Activated CD4-positive, alpha-beta T cell treated with anti-CD3 and anti-CD28 coated beads, Interleukin-2, amount 50 U/mL, for 24 hours (primary cell): ENCODE measurements around the gene EXT2.

Experiments
- DNase-seq, 2 donors: peaks; one replicate each; pipeline ENCODE4 v3.0.0-alpha.2; 2020; ENCODE audit warnings: low read depth in 1 of 2, low spot score in 1 of 2

Gene EXT2

DNA sequence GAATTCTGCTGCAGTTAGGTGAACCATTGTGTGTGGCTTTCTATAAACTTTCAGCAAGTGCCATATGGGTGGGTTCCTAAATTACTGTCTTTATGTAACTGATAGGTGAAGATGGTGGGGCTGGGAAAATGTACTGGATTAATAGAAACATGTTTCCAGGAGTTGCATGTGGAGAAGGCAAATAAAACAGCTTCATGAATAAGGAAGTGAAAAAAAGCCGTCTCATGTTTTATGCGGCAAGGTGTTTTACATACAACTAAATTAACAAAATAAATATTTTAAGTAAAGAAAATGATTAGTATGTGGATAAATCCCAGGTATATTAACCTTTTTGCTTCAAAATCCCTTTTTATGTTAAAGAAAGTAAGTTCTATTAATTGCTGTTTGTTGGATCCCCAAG lies 67.2 kb downstream of the EXT2 start:
- DNase-seq = no peak

DNA sequence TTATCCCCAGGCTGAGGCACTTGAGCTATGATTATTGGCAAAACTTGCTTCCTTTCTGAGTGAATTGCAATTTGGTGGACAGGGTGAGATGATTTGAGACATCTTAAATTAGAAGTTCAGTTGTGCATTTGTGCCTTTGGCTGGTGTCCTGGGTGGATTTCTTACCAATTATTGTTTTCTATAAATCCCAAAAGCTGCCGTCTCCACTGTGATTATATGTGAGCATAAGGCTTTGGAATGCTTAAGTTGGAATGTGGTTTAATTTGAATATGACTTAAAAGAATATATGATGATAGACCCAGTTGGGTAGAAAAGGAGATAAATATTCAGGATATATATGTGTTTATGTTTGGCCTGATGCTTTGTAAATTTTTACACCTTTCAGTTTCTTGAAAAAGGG lies 70.0 kb downstream of the EXT2 start:
- no peak for DNase-seq

DNA sequence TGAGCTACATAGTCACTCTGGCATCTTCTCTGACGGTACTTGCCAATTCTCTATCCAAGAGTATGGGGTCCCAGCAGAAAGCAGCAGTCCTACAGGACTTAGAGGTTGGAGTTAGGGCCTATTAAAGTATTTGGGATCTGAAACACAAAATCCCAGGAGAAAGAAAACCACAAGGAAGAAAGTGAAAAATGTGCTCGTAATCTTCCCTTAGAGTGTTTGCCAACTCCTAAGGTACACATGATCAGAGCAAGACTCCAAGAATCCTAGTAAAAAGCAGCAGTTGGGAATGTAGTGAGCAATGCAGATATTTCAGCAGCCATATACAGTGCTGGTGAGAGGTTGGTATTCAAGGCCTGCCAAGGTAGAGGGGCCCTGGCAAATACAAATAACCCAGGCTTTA lies 71.6 kb downstream of the EXT2 start:
- DNase-seq = no peak

DNA sequence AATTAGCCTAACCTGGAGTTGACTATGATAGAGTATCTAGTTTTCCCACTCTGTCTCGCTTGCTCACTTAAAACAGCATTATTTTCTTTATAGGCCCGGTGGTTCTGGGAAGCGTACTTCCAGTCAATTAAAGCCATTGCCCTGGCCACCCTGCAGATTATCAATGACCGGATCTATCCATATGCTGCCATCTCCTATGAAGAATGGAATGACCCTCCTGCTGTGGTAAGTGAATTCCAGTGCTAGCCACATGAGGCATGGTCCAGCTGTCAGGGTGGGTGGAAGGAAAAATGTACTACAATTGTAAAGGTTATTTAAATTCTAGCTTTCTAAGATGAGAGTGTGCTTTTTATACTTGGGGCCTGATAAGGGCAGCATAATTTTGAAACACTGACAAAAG lies 76.0 kb downstream of the EXT2 start:
- DNase-seq = no peak

DNA sequence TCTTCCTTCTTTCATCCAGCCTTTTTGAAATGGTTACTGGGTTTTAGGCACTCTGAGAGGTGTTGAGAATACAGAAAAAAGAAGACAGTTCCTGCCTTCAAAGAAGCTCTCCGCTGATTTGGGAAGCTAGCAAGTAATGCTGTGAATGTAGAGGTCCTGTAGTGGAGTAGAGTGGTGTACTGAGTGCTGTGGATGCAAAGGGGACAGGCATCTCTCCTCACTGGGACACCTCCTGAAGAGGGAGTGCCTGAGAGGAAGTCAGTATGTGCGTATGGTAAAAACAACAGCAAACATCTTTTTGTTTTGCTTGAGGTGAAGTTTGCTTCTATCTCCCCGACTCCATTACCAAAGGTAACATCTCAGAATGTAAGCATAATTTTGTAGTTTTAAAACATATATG lies 77.5 kb downstream of the EXT2 start:
- DNase-seq = no peak

DNA sequence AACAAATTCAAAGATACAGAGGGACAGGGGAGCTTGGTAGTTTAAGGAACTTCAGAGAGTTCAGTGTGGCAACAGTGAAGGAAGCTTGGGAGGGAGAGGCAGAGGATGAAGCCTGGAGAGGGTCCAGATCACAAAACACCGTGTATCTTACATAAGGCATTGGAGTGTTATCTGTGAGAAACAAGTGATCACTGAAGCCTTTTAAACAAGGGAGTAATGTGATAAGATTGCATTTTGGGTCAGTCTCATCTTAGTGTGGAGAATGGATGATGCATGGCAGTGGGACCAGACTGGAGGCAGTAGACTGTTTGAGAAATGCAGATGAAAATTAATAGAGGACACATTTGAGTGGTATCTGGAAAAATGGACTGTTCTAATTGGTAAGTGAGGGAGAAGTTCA lies 79.4 kb downstream of the EXT2 start:
- DNase-seq = no peak

DNA sequence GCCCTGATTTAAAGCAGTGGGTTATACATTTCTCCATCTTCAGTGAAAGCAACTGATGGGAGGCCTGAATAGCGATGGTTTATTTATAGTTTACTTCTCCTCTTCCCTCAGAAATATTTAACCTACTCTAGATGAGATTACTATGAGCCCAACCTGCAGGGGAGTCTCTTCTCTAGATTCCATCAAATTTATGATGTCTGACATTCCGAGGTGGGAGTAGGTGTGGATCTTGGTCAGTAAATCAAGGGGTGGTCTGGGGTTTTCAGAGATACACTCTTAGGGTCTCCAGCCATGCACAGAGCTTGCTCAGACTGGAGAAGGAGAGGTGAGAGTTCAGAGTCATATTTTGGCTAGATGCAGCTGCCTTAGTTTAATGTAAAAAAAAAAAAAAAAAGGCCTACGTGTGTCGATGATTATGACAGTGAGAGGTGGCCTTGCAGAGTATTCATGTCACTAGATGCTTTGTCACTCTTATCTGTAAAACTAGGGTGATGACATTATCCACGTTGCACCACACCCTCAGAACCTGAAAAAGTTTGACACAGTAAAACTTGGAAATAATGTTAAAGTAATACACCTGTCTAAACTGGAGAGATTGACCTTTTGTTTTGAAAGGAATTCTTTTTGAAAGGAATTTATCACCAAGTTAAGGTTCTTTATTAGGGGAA lies 81.2 kb downstream of the EXT2 start:
- no peak for DNase-seq

DNA sequence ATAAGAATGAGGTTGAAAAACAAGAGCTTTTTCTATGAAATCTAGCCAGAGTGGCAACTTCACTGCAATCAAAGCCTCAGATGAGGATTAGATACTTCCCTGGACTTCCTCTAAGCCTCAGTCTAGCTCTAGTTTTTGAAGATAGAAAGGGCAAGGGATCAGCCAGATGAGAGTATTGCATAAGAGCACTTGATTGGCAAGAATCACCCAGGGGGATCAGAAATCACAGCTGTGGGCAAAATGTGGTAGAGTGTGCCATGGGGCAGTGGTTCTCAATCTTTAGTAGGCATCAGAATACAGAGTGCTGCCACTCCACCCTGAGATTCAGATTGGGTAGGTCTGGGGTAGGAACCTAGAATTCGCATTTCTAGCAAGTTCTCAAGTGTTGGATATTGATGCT lies 82.4 kb downstream of the EXT2 start:
- no peak for DNase-seq

DNA sequence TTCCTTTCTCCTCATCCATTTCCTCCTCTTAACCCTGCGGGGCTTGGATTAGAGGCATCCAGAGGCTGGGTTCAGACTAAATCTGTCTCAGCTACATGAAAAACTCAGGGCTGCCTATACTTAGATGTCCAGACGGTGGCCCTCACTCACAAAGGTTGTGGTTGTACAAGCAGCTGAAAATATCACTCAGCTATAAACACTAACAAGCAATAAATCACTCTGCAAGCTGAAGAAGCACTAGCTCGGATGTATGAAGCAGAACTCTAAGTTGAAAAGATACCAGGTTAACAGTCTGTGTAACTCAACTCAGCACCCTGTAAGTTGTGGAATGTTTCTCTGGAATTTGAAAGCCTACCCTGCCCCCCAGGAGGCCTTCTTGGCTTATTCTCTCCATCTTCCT lies 82.9 kb downstream of the EXT2 start:
- DNase-seq = no peak

DNA sequence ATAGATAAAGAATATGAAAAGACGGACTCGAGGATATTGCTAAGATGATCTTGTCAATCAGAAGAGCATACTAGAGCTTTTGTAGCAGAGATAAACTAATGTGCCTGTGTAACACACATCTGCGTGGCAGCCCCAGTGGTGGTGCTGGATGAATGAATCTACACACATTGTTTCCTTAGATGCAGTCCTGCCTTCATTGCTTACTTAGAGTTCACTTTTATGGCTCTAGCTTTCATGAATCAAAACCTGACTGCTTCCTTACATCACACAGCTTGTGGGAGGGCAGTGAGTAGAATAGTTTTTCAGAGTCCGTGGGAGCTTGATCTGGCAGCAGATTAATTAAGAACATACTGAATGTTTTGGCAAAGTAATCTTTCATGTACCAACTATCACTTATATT lies 83.7 kb downstream of the EXT2 start:
- no peak for DNase-seq

DNA sequence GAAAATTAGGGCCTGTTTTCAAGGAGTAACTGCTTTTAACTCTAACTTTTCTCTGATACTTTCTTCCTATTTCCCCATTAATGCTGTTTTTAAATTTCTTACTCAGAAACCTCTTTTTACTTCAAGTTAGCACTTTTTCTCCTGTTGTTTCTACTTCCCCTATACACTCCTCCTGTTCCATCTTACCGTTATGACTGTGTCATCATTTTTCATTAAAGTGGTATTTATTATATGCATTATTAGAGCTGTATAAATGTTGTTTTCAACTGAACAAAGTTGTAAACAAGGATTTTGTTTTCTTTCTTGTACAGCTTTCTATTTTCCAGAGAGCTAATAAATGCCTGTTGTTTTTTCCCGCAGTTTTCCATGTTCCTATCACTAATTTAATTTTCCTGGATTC lies 84.6 kb downstream of the EXT2 start:
- no peak for DNase-seq

DNA sequence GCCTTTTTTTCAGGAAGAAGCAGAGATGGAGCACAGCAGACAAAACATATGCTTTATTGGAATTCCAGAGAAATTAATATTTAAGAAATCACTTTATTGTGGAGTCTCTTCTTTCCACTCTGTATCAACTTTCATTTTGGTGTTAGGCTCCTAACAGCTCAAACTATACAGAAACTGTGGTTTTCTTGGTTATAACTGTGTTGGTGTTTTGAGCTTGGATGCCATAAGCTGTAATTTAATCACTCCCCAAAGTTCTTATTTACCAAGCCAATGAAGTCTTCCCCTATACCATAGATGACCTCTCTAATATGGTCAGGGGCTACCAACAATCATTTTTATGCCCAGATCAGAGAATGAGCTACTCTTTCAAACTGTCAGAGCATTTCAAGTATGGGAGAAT lies 90.0 kb downstream of the EXT2 start:
- no peak for DNase-seq

DNA sequence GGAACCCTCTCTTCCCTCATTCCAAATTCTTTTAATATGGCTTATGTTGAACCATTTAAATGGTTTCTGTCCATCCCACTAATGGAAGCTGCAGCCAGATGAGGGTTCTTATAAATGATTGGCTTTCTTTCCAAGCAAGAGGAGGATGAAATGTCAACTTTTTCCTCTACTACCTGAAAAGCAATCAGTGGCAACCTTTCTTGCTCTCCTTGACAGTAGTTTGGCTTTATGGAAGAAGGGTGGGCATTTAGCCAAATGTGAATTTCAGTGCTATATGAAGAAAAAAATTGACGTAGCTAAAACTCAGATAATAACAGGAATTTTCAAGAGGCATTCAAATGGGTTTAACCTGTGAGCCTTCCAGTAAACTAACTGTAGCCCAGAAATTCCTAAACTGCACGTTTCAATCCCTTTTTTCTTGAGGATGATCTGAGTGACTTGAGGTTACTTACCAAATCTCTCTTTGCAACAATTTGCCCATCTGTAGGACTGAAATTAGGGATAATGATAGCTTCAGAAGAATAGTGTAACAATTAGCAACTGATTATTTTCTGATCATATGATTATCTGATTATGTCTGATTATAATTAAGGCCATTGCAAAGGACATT lies 90.9 kb downstream of the EXT2 start:
- no peak for DNase-seq

DNA sequence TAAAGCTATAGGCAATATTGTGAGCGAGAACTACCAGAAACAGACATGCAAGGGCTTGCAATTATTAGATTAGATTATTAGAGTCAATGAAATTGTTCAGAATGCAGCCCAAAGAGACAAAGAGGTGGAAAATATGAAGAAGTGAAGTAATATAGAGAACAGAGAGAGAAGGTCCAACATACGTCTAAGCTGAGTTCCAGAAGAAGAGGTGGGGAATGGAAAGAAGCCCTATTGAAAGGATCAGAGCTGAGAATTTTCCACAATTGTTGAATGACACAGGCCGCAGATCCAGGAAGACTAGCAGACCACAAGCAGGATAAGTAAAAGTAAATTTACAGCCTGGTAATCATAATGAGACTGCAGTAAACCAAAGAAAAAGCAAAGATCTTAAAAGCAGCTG lies 93.2 kb downstream of the EXT2 start:
- no peak for DNase-seq

DNA sequence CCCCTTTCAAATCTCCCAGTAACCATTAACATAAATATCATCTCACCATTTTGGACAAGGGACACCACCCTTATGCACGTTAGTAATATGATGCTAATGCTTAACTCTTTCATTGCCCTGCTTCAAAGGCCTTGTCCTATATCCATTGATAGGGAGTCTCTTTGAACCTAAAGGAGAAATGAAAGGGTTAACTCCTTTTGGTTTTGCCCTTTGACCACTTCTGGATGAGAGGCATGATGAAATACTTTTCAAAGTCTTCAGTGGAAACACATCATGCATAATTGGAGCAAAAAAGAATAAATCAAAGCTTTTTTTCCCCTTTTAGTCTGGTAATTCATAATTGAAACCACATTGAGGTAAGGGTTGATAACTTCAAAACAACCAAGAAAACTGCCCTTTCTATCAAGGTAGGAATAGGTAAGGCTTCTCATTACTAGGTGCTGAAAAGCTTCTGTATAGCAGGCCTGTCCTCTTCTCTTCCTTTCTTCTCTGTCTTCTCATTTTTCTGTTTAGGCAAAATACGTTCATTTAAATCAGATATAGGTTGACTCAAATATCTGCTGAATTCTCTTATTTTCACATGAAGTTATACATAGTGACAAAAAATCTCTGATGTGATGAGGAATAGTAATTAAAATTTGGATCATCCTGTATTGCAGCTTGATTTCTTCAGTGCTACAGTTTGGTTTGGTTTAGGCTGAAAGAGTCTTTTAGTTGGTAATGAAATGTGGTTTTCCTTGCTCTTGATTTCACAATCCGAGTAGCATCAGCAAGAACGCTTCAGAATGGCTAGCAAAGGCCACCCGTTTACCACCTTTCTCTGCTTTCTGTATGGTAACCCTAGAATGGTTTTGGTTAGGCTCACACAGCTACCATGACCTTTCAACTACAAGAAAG lies 94.8 kb downstream of the EXT2 start:
- DNase-seq = no peak

DNA sequence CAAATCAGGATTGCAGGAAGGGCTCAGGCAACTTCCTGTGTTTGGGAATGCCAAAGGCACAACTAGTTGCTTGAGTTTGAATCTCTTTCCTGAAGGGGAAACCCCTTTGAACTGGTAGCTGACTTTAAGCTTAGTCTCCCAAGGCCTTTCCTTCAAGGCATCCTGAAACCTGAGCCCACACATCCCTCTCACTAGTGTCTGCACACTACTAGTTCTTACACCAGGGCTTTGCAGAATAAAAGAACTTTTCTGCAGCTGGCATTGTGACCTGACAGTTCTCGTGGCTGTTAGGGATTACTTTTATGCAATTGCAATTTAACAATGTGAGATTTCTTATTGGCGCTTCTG lies 95.4 kb downstream of the EXT2 start:
- DNase-seq = no peak

DNA sequence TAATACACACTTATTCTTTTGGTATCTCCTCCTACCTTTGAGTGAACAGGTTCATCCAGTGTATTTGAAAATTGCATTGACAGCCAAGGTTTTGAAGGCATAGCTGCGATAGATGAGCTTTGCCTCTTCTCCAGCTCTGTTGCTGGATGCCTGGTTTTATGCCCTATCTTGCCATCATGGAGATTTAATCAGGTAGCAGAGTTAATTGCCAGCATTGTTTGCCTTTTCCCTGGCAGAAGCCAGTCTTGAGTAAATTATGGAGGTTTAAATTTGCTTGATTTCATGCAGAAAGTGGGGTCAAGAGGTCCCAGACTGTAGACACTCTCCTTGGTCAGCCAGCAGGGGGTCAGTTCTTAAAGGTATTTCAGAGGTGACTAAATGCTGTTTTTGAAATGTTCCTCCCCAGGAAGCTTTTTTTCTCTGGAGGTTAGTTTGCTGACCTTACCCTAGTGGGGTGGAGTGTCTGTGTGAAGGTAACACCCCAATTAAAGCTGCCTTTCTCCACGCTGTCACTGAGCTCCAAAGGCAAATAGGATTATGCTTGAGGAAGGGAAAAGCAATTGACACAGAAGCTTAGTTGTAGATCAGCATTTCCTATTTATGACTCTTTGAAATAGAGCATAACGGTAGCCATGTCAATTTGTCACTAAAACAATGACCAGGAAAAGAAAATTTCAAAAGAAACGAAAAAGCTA lies 96.0 kb downstream of the EXT2 start:
- no peak for DNase-seq

DNA sequence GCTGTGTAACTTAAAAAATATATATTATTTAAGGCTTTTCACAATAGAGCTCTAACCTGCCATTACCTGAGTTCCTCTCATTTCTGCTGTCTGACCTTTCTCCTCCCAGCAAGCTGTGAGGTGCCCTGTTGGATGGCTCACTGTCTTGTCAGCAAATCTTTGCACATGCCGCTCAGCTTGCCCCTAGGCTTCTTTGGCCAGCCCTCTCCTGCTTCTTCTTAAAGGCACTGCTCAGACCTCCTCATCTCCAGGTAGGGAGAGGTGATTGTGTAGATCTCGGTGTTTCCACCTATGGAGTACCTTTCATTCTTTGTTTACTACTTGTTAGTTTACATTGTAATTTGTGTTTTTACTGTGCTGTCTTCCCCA lies 96.5 kb downstream of the EXT2 start:
- no peak for DNase-seq

DNA sequence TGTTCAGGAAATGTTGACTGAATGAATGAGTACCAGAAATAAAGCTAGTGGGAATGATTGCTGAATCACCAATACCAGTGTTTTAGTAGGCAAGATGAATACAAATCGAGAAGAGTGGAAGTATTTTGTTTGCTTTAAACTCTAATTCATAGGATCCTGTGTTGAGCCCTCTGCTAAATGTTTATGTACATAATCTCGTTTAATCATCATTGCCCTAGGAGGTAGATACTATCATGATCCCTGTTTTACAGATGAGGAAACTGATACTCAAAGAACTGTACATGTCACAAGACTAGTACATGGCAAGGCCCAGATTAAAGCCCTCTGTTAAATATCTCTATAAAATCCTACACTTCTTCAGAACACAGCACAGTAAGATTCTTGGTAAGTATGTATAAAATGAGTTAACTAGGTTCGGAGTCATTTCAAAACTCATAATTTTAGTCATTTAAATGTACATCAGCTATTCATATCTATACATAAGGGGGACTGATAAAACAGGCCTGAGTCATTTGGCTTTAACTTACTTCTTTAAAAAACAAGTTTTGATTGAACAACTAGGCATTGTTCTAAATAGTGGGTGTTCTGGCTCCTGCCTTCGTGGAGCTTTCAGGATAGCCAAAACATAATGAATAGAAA lies 97.1 kb downstream of the EXT2 start:
- no peak for DNase-seq

DNA sequence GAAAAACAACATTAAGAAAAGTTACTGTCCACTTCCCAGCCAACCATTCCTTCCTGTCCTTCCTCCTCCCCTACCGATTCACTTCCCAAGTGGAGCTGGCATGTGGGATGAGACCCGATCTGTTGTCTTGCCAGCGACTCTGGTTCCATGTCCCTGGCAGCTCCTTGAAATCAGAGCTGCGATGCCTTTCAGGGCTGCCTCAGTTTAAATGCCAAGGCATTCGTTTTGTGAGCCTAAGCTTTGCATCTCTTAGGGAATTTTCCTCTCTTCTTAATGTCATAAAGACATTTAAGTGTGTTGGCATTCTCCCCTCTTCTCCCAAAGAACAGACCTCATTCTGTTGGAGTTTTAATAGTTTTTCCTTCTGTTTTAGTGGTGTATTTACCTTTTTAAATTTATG lies 98.4 kb downstream of the EXT2 start:
- no peak for DNase-seq

DNA sequence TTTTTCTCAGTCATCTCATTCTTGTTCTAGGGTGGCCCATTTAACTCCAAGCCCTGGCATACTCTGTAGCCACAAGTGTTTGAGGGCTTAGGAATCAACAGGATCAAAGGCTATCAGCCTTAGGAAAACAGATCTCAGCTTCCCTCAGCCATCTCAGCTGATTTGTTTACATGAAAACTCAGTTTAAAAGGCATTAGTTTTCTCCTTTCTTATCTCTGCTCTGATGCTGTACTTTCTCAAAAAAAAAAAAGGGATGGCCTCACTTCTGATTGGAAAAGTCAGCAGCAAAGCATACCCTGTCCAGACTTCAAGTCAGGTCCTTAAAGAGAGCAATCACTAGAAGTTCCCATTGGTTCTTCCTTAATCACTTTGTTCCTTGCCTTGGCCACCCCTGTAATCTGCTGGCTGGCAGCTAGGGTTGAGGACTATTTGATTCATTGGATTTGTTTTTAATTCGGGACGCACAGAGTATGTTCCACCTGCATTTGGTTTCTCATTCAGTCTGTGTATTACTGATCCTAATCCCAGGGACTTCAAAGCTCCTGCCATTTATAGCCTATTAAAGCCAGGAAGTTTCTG lies 102.8 kb downstream of the EXT2 start:
- DNase-seq = no peak
